Loucy (cell line): Measurements from ENCODE around the gene OGG1.

Source experiments
- H2AFZ ChIP-seq: fragments of 200-600 bp; sonication (generic); 2 replicates; pipeline ENCODE4 v1.6.0; 2016; ENCODE audit warnings: antibody characterized with exemption, mild to moderate bottlenecking, low read length, moderate library complexity
- H3F3A ChIP-seq: fragments of 200-600 bp; 2 replicates; pipeline ENCODE4 v1.6.0; 2016; ENCODE audit warnings: antibody characterized with exemption, low read depth, mild to moderate bottlenecking
- H3K27me3 ChIP-seq: fragments of 200-600 bp; sonication (generic); 2 replicates; pipeline ENCODE4 v1.6.1; 2014; ENCODE audit warnings: low read length, mild to moderate bottlenecking; ENCODE audit not compliant: insufficient read depth, poor library complexity, severe bottlenecking
- H3K36me3 ChIP-seq: fragments of 200-600 bp; sonication (generic); 2 replicates; pipeline ENCODE4 v1.6.1; 2016; ENCODE audit warnings: low read length; ENCODE audit not compliant: insufficient read depth
- H3K4me1 ChIP-seq: fragments of 200-600 bp; sonication (generic); 2 replicates; pipeline ENCODE4 v1.5.1; 2014; ENCODE audit warnings: low read length, mild to moderate bottlenecking; ENCODE audit not compliant: insufficient read depth, poor library complexity, severe bottlenecking
- H3K4me2 ChIP-seq: fragments of 200-600 bp; sonication (generic); 2 replicates; pipeline ENCODE4 v1.6.0; 2014; ENCODE audit warnings: antibody characterized with exemption, low read length, low read depth, mild to moderate bottlenecking; ENCODE audit not compliant: poor library complexity, severe bottlenecking
- H3K4me3 ChIP-seq: fragments of 200-600 bp; sonication (generic); 2 replicates; pipeline ENCODE4 v1.5.1; 2014; ENCODE audit warnings: low read length, mild to moderate bottlenecking, mixed read lengths; ENCODE audit not compliant: poor library complexity, severe bottlenecking
- H3K79me2 ChIP-seq: fragments of 200-600 bp; sonication (generic); 2 replicates; pipeline ENCODE4 v1.6.1; 2014; ENCODE audit warnings: low read length; ENCODE audit not compliant: insufficient read depth
- H3K9ac ChIP-seq: fragments of 200-600 bp; sonication (generic); 2 replicates; pipeline ENCODE4 v1.6.0; 2014; ENCODE audit warnings: mild to moderate bottlenecking, low read depth, low read length, moderate library complexity; ENCODE audit not compliant: poor library complexity, severe bottlenecking
- H3K9me2 ChIP-seq: fragments of 200-600 bp; sonication (generic); replicated peaks from 2 replicates; pipeline ENCODE4 v1.6.1; 2016; ENCODE audit warnings: low read depth, low read length, mixed read lengths
- H3K9me3 ChIP-seq: fragments of 200-600 bp; sonication (generic); 2 replicates; pipeline ENCODE4 v1.6.1; 2014; ENCODE audit warnings: mild to moderate bottlenecking, antibody characterized with exemption, low read length, low read depth; ENCODE audit not compliant: insufficient read depth
- H4K20me1 ChIP-seq: fragments of 200-600 bp; sonication (generic); 2 replicates; pipeline ENCODE4 v1.6.0; 2014; ENCODE audit warnings: antibody characterized with exemption, low read length, mild to moderate bottlenecking; ENCODE audit not compliant: insufficient read depth, poor library complexity, severe bottlenecking
- CTCF ChIP-seq: fragments of 200-600 bp; sonication (generic); conservative IDR thresholded peaks from 2 replicates; pipeline ENCODE4 v1.5.1; 2014; ENCODE audit warnings: mild to moderate bottlenecking, antibody characterized with exemption, low read length
- EZH2phosphoT487 ChIP-seq: fragments of 200-600 bp; IDR thresholded peaks from 2 replicates; pipeline ENCODE4 v1.6.1; 2018; ENCODE audit warnings: antibody characterized with exemption, mild to moderate bottlenecking, moderate library complexity, borderline replicate concordance

OGG1 gene

GRCh38 chr3:9791790-9792404 lies 42.1 kb downstream of the OGG1 start:
- TF ChIP-seq EZH2phosphoT487 (no peak), CTCF (no peak)
- Histone ChIP-seq H3F3A (no peaks in the 10 kb centered on the region), H3K9ac (peak overlapping the region; percentile 99), H3K4me3 (peak overlapping the region; percentile 97), H3K36me3 (no peaks in the 10 kb centered on the region; the same call in 1 of the 2 replicates), H3K9me2 (no peaks in the 10 kb centered on the region), H3K4me1 (peaks cover 39% of the 10 kb centered on the region), H3K27me3 (no peaks in the 10 kb centered on the region), H3K79me2 (peaks cover 69% of the 10 kb centered on the region), H3K4me2 (peak overlapping the region; percentile 96), H2AFZ (peak overlapping the region; percentile 82; the same call in 1 of the 2 replicates), H3K9me3 (no peaks in the 10 kb centered on the region), H4K20me1 (peaks cover 24% of the 10 kb centered on the region)

- TF ChIP-seq EZH2phosphoT487: no peak
- no peak for TF ChIP-seq CTCF
- Histone ChIP-seq H4K20me1 (peaks cover 24% of the 10 kb centered on the region), H3K9me2 (no peaks in the 10 kb centered on the region), H3K79me2 (peaks cover 76% of the 10 kb centered on the region), H3K9ac (peak within 1 kb of the TSS; percentile 99), H3K4me3 (peak within 1 kb of the TSS; percentile 97), H3F3A (no peaks in the 10 kb centered on the region), H2AFZ (peak within 1 kb of the TSS; percentile 82), H3K27me3 (no peaks in the 10 kb centered on the region), H3K36me3 (peaks cover 6% of the 10 kb centered on the region; the same call in 1 of the 2 replicates), H3K9me3 (no peaks in the 10 kb centered on the region), H3K4me2 (peak within 1 kb of the TSS; percentile 96), H3K4me1 (peaks cover 39% of the 10 kb centered on the region)
These were observed 42.8 kb downstream of the OGG1 start, which contains the start of the genes ARPC4 and TADA3 for GRCh38 chr3:9792405-9793160. ARPC4 (plus strand) TSS chr3:9793082; CDS start chr3:9793122, 40 bp downstream. TADA3 (minus strand) TSS chr3:9792473; CDS start chr3:9791466, 1,007 bp downstream.

- H2AFZ ChIP-seq: peak overlapping the region; percentile 82; the same call in 1 of the 2 replicates
These were observed 43.5 kb downstream of the OGG1 start for GRCh38 chr3:9793161-9793781.

More at GRCh38 chr3:9793161-9793781, 43.5 kb downstream of the OGG1 start:
- H4K20me1 ChIP-seq: peaks cover 24% of the 10 kb centered on the region
- TF ChIP-seq CTCF (no peak), EZH2phosphoT487 (no peak)
- peak overlapping the region; percentile 97 for H3K4me3 ChIP-seq
- H3K4me1 ChIP-seq: peaks cover 39% of the 10 kb centered on the region
- peak overlapping the region; percentile 99 for H3K9ac ChIP-seq
- no peaks in the 10 kb centered on the region for H3F3A ChIP-seq
- H3K9me2 ChIP-seq: no peaks in the 10 kb centered on the region
- peaks cover 12% of the 10 kb centered on the region; the same call in 1 of the 2 replicates for H3K36me3 ChIP-seq
- H3K27me3 ChIP-seq: no peaks in the 10 kb centered on the region
- H3K79me2 ChIP-seq: peaks cover 83% of the 10 kb centered on the region
- H3K4me2 ChIP-seq: peak overlapping the region; percentile 96
- no peaks in the 10 kb centered on the region for H3K9me3 ChIP-seq
